GM19468 (cell line): ENCODE results near the gene NFKBIE.

Source experiments
- ATAC-seq: cut with Tn5 transposase; IDR thresholded peaks from one replicate; pipeline ENCODE4 v1.9.1; 2021; ENCODE audit warnings: mild to moderate bottlenecking, moderate library complexity, moderate number of reproducible peaks; ENCODE audit not compliant: unreplicated experiment; ENCODE audit errors: extremely low read depth

NFKBIE gene

DNA sequence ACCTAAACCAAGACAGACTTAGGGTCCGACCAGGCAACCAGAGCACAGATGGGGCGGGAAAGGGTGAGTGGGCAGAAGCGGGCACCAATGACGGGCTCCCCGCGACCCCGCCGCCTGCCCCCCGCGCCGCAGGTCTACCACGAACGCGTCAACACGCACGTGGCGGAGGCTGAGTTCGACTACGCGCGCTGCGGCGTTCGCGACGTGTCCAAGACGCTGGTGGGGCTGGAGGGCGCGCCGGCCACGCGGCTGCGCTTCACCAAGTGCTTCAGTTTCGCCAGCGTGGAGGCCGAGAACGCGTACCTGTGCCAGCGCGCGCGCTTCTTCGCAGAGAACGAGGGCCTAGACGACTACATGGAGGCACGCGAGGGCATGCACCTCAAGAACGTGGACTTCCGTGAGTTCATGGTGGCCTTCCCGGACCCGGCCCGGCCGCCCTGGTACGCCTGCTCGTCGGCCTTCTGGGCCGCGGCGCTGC is 10.0 kb upstream of the NFKBIE start:
- ATAC-seq: no peak

DNA sequence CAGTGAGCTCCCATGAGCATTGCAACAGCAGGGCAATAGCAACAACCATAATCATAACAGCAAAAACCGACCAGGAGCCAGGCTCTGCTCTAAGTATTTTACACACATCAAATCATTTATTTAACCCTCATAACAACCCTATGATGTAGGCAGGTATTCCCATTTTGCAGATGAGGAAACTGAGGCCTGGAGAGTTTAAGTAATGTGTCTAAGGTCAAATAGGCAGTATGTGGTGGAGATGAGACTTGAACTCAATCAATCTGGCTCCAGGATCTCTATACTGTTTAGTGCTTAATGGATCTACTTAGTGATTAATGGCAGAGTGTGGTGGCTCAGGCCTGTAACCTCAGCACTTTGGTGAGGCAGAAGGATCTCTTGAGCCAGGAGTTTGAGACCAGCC is 8.3 kb upstream of the NFKBIE start:
- ATAC-seq: no peak

DNA sequence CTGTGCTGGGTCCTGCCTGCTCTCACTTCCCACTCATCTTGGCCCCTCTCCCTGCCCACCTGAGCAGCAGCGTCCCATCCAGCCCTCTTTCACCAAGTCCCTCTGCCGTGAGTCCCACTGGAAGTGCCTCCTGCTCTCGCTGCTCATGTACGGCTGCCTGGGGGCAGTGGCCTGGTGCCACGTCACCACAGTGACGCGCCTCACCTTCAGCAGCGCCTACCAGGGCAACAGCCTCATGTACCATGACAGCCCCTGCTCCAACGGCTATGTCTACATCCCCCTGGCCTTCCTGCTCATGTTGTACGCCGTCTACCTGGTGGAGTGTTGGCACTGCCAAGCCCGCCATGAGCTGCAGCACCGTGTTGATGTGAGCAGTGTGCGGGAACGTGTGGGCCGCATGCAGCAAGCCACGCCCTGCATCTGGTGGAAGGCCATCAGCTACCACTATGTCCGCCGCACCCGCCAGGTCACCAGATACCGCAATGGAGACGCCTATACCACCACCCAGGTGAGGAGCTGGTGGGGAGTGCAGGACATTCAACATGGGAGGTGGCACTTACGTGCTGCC is 7.7 kb upstream of the NFKBIE start:
- ATAC-seq: no peak

DNA sequence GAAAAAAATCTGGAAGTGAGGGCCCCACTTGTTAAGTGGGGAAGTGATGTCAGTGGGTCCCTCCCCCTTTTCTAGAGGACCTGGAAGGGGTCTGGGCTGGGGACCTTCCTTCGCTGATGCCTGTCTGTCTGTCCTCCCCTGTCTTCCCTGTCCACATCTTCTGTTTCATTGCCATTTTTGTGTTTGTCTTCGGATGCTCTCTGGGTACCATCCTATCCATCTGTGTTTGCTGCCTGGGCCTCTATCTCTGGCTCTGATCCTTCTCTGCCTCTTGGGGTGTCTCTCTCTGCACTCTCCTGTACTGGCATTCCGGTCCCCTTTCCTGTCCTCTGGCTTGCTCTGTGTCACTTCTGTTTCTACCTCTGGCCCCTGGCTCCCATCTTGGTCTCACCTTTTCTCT is 7.2 kb upstream of the NFKBIE start:
- no peak for ATAC-seq

DNA sequence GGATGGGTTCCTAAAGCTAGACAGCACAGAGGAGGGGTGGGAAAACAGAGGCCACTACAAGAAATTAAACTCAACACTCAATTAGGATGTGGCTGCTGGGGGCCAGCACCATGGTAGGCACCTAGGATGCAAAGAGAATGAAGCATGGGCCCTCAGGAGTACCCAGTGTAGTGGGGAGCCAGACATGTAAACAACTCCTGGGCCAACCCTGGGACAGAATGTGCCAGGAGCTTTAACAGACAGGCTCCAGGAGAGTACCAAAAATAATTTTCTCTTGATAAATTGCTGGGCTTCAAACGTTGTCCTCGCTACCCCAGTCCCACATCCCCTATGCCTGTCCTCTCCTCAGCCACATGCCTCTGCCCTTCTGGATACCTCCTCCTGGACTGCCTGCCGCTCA is 6.6 kb upstream of the NFKBIE start:
- no peak for ATAC-seq

DNA sequence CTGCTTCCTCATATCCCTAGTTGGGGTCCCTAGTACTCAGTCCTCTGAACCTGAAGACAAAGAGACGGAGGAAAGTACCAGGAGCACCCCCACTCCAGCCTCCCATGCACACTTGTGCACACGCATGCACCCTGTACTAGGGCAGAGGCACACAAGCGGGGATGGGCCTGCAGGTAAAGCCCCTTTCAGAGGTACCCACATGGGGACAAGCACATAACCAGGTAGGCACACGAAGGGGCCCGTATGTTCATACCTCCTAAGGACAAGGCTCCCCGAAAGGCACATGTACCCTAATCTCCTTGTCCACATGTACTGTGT is 6.0 kb upstream of the NFKBIE start:
- no peak for ATAC-seq

DNA sequence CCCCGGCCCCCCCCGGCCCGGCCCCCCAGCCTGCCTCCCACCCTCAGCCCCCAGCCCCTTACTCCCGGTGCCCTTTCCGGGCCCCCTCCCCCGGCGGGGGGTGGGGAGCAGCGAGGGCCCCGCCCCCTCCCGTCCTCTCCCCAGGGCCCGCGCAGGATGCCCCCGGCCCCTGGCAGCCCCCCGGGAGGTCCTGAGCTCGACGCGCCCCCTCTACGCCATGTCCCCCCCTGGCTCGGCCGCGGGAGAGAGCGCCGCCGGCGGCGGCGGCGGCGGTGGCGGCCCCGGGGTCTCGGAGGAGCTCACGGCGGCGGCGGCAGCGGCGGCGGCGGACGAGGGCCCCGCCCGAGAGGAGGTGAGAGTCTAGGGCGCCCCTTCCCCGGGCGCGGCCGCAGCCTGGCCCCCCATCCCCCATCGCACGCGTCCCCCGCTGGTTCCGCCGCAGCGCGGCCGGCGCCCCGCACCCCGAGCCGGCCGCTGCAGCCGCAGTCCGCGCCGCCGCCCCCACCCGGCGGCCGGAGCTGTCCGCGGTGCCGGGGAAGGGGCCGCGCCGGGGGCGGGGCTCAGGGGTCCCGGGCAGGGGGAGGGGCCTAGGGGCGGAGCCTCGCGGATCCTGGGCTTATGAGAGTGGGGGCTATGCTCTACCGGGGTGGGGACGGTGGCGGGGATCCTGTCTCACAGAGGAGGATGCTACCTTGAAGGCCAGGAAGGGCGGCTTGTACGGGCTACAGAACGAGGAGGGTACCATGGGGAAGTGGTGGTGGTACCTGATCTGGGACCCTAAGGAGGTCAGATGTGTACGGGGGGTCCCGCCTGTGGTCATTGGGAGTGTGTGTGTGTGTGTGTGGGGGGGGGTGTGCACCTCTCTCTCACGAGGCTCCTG is 5.4 kb upstream of the NFKBIE start:
- no peak for ATAC-seq

DNA sequence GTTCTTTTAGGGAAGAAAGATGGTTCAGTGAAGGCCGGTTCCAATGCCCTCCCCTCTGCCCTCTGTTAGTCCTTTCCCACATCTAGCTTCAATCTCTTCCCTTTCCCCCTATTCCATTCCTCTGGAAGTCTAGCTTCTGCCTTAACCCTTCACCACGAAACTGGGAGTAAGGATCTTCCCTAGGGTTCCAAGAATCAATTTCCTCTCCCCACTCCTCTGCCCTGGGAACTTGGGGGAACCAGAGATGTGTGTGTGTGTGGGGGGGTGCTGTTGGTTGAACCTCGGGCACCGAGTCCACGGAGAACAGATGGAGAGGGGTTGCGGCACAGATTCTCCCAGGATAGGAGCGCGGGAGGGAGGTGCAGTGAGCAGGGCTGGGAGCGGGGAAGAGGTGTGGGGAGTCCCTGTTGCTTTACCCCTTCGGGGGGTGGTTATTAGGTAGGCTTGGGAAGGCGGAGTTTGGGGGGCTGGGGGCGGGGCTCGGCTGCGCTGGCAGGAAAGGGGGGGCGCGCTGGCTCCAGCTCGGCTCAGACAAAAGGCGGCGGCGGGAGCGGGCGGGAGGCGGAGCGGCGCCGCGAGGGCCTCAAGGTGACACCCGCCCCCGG is 4.7 kb upstream of the NFKBIE start, which contains the start of gene TMEM151B:
TMEM151B (plus strand) TSS at position 530 of the 605 bp plus-strand sequence. CDS start 293 bp downstream, outside the sequence.
- ATAC-seq: no peak

DNA sequence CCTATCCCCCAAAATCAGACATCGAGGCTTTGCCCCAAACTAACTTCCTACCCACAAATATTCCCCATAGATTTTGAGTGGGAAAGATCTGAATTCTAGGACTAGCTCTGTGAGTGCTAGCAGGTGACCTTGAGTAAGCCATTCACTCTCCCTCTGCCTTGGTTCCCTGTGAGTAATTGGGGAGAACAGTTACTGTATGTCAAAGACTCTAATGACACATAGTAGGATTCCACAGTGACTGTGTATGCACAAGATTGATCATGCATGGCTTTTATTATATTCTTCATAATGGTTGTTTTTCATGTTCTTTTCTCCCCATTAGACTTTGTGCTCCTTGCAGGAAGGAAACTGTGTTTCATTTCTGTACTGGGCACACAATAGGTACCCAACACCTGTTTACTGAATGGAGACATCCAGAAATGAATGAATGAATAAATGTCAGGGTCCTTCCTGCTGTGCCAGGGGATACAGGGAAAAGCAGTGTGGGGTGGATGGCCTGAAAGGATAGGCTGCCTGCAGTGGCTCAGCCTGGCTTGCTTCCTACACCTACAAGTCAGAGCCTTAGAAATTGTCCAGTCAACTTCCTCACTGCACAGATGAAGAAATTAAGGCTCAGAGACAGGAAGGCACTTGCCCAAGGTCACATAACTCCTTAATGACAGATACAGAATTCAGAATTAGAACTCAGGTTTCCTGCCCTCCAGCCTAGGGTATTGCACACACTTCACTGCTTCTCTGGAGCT is 4.0 kb upstream of the NFKBIE start:
- ATAC-seq: no peak

DNA sequence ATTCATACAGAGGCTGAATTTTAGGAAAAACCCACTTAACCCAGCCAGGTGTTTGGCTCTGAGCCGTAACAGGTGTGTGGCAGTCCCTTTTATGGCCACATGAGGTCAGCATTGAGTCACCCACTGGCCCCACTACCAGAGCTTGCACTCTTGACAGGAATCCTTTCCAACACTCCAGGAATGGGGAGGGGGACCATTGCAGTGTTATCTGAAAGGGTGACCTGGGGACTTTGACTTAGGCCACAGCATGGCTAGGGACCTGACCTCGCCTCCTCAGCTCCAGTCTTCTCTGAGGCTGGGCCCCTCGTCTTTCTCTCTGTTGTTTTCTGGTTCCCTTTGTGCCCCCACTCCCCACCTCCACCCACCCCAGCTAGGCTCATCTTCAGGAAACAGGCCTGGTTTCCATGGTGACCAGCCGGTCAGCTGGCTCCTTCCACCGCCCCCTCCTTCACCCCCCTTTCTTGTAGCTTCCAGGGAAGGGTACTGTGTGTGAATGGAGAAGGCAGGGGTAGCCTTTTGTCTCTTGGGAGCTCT is 2.8 kb upstream of the NFKBIE start:
- no peak for ATAC-seq

DNA sequence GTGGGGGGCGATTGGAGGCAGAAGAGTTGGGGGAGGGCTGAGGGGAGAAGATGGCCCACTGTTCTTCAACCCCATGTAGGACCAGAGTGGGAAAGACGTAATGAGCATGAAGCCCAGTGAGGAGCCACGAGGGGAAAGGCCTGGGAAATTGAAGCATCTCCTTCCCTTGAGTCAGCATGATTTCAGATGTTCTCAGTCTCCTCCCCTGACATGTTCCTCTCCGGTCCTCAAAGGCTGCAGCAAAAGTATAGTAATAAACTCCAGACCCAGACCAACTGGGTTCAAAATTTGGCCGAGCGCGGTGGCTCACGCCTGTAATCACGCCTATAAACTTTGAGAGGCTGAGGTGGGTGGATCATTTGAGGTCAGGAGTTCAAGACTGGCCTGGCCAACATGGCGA is 1.9 kb upstream of the NFKBIE start:
- no peak for ATAC-seq

DNA sequence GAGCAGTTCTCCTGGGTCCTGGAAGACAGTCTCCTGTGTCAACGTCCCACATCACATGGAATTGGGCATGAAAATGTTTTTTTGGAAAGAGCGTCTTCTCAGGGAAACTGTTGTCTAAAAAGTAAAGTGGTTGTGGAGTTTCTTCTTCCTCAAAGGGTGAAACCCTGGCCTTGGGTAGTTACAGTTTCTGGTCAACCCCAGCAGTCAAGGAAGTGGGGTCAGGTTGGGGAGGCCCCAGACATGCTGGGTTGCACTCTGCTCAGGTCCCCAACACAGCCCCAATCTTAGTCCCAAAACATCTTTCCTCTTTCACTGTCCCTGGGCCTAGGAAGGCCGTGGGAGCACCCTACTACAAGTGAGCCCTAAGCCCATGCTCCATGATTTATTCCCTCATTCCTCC is 996 bp upstream of the NFKBIE start:
- ATAC-seq: no peak

DNA sequence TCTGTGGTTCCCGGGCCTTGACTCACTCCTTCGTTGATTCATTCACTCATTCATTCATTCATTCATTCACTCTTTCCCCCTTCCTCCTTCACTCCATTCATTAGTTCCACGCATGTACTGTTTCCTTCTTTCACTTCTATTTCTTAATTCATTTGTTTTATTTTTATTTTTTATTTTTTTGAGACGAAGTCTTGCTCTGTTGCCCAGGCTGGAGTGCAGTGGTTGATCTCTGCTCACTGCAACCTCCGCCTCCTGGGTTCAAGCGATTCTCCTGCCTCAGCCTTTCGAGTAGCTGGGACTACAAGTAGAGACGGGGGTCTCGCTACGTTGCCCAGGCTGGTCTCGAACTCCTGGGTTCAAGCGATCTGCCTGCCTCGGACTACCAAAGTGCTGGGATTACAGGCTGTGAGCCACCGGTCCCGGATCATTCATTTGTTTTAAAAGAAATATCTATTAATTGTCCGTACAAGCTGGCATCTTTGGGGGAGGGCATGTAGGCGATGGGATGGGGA is 427 bp upstream of the NFKBIE start:
- ATAC-seq: no peak

DNA sequence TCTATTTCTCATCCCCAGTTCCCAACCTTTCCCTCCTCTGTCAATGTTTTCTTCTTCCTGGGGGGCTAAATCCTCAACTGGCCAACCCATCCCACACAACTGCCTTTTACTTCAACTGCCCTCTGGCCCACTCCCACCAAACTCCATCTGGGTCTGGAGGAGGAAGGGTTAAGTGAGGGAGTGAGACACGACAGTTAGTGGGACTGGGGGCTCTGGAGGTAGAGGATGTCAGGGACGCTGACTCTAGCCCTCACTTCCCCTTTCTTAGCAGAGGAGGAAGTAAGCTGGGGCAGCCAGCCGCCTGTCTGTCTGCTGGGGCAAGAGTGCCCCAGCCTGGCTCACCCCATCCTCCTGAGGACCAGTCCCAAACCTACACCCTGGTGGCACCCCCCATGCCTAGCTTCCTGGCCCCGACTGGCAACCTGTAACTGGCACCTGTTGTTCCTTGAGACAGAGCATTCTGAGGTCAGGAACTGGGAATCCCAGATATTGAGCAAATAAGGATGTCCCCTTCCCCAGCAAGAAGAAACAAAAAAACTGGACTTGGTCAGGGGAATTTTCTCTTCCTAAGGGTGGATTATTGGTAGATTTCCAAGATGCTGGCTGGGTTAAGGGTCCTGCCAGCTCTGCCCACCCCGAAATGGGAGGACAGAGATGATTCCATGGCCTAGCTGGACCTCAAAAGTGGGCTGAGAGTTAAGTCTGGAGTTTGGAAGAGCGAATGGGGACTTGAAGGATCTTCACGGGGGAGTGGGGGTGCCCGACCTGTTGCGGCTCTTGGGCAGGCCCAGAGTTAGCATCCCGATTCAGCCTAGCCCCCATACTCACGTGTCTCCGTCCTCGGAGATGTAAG is 971 bp downstream of the NFKBIE start:
- ATAC-seq: peak; percentile 23

DNA sequence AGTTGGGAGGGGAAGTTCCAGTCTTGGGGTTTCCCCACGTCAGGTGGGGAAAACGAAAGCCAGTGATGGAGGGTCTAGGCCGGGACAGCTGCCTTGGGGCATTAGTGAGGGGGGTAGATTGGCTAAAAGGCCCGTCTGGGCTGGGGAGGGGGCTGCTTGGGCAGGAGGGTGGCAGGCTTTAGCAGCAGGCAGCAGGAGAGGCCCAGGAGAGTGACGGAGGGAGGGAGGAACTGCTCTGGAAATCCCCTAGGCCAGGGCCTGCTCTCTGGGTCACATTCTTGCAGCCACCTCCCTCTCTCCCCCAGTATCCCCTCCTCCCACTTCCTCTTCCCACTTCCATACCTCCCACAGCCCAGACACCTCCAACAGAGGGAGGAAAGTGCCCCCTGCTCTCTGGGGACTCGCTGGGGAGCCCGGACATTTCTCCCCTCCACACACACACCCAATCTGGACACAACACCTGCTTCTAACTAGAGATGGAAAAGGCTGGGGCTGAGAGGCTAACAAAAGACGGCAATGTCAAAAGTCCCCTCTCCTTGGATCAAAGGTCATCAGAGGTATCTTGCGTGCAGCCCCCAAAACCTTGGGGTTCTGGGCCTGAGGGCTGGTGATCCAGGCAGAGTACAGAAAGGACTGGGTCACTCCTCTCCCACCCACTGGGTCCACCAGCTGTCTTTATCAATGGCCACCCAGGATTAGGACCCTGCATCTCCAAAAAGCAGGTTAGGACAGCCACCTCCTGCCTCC is 1.8 kb downstream of the NFKBIE start:
- no peak for ATAC-seq

DNA sequence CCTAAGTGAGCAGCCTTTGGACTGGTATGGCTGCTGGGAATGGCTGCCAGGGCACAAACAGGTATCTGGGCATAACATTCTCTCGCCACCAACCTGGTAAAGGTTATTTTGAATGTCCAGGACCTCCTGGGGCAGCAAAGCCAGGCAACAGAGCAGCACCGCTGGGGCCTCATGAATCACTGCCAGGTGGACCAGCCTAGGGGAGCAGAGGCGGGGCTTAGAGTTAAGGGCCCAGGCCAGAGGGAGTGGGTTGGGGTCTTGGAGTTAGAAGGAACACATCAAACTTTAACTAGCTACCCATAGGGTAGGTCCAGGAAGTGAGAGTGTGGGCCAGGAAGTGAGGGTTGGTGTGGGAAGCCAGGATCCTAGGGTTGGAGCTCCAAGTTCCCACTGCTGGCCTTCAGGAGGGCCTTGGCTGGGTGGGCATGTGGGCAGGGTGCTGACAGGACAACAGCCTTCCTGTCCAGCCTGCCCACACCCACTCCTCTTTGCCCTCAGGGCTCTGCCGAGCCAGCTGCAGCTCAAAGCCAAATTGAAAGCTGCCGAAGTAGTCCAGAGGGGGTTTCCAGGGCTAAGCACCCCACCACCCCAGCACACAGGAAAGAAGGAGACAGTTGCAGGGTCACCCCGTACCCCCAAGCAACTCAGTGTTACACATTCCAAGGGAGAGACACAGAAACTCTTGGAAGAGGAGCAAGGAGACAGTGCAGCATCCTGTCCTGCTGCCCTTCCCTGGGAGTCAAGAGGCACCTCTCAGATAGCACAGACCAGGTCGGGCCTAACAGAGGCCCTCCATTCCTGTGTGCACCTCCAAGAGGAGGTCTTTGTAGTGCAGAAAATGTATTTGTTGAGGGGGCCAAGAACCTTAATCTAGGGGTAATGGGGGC is 2.6 kb downstream of the NFKBIE start:
- ATAC-seq: no peak

DNA sequence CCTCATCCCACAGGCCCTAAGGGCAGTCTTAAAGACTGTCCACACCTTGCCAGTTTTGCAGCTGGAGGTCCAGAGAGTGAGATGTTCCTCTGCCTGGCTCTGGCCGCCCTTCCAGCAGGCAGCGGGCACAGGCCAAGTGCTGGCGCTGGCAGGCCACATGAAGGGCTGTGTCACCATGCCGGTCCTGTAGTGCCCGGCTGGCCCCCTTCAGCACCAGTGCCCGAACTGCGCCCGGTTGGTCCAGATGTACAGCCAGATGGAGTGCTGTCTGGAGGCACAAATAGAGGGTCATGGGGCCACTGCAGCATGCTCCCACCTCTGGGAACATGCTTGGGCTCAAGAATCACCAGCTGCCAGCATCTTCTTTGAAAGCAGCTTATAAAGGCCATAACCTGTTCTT is 3.8 kb downstream of the NFKBIE start:
- no peak for ATAC-seq
